Fibroblast of skin of scalp (primary cell): ENCODE data around the gene MYO1C.
"Not testable (repeated sequence)": the region's sequence is repeated elsewhere in the genome, so short reads cannot be mapped to it uniquely, and the experiment has no call there.

Source experiments
- DNase-seq: peaks from one replicate; pipeline ENCODE4 v3.0.0-alpha.2; 2013

The MYO1C gene

DNA sequence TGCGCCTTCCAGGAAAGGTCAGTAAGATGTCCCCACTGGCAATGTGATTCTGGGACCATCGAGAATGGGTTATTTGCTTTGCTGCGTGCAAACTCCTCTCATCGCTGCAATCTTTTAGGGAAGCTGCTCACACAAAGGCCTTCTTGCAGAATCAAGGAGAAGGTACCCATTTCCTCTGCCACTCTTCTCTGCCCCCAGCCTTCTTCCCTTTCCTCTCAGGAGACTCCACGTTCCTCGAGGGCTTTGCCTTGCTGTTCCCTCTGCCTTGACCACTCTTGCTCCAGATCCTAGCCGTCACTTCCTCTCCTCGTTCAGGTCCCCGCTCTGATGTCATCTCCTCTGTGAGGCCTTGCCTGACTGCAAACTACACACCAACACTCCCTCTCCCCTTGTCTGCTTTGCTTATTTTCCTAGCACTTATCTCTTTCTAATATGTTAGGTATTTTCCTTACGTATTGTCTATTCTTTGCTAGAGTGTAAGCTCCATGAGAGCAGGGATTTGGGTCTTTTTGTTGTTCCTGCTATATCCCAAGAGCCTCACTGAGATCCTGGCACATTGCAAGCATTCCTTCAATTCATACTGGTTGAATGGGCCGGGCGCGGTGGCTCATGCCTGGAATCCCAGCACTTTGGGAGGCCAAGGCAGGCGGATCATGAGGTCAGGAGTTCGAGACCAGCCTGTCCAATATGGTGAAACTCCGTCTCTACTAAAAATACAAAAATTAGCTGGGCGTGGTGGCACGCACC is 31.1 kb downstream of the MYO1C start:
- peak; percentile 41 for DNase-seq

DNA sequence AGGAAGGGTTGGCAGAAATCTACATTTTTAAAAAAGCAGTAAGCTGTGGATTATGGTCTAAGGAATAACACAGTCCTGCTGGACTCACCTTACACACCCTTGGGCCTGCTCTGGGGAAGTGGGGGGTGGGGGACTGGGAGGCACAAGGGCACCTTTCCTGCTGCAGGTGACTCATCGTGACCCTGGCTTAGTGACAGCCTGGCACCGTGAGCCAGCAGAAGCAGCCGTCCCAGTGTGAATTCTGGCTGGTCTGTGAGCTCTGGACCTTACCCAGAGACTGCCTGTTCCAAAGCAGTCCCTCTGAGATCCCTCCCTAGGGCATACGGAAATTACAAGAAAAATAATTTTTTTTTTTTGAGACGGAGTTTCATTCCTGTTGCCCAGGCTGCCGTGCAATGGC is 32.3 kb downstream of the MYO1C start:
- DNase-seq: no peak

DNA sequence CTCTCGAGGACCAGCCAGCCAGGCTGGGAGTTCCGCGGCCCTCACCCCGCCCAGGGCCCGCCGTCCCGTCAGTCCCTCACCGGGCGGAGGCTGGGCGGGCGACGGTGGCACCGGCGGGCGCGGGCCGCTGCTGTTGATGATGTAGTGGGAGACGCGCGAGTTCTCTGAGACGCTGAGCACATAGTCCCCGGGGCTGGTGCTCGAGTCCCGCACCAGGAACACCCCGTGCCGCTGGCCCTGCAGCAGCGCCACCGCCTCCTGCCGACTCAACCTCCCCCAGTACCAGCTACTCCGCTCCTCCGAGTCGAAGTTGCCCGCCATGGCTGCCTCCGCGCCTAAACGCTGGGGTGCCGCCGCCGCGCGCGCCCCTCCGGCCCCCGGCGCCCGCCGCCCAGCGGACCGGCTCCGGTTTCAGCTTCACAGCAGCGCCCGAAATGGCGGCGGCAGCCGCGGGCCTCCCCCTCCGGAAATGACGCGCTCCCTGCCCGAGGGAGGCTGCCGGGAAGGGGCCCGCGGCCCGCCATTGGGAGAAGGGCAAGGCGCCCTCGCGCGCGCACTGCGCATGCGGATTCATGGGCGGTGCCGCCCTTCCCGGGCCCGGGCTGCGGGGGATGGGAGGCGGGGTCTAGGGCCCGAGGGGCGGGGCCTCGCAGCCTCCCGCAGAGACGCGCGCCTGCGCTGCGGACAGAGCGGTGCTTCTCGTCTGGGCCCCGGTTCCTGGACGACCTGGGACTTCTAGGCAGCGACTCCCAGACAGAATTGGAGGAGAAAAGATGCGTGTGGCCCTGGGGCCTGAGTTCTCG is 36.5 kb downstream of the MYO1C start, which contains the start of gene CRK:
Gene CRK (minus strand): TSS at position 436 of the 803 bp plus-strand sequence. CDS start 115 bp downstream, at position 321.
- peak; percentile 96 for DNase-seq

GRCh38 chr17:1455291-1455796 is 37.1 kb downstream of the MYO1C start:
- peak; percentile 77 for DNase-seq

GRCh38 chr17:1454541-1454940 is 37.9 kb downstream of the MYO1C start:
- no peak for DNase-seq

- not testable (repeated sequence) for DNase-seq
These were observed 38.8 kb downstream of the MYO1C start for GRCh38 chr17:1453694-1454093.

- no peak for DNase-seq
These were observed 39.6 kb downstream of the MYO1C start for GRCh38 chr17:1452836-1453235.

GRCh38 chr17:1450261-1450660 is 42.2 kb downstream of the MYO1C start:
- DNase-seq: not testable (repeated sequence)

GRCh38 chr17:1449412-1449967 is 43.0 kb downstream of the MYO1C start:
- no peak for DNase-seq

GRCh38 chr17:1447052-1447451 is 45.4 kb downstream of the MYO1C start:
- DNase-seq: no peak

GRCh38 chr17:1446201-1446600 is 46.3 kb downstream of the MYO1C start:
- DNase-seq: no peak

- DNase-seq: not testable (repeated sequence)
These were observed 46.8 kb downstream of the MYO1C start for GRCh38 chr17:1445695-1446094.

GRCh38 chr17:1442721-1443120 is 49.8 kb downstream of the MYO1C start:
- not testable (repeated sequence) for DNase-seq

GRCh38 chr17:1442187-1442586 is 50.3 kb downstream of the MYO1C start:
- no peak for DNase-seq

GRCh38 chr17:1440921-1441320 is 51.6 kb downstream of the MYO1C start:
- no peak for DNase-seq

- DNase-seq: peak; percentile 82
These were observed 53.8 kb downstream of the MYO1C start for GRCh38 chr17:1438593-1439083.

DNA sequence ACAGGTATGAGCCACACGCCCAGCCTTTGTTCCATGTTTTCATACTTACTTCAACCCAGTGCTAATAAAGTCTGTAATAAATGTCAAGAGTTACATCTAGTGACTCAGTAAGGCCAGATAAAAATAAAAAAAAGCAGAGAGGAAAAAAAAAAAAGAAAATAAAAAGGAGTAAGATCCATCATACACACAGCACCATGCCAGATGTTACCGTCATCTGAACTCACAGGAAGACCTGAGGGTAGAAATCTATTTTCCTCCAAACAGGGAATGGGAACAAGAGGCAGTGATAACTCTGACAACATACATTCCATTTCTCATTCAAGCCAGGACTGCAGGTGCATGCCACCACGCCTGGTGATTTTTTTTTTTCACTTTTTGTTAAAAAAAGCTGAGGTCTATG is 57.2 kb downstream of the MYO1C start:
- DNase-seq: no peak

GRCh38 chr17:1434150-1434549 is 58.3 kb downstream of the MYO1C start:
- no peak for DNase-seq

DNA sequence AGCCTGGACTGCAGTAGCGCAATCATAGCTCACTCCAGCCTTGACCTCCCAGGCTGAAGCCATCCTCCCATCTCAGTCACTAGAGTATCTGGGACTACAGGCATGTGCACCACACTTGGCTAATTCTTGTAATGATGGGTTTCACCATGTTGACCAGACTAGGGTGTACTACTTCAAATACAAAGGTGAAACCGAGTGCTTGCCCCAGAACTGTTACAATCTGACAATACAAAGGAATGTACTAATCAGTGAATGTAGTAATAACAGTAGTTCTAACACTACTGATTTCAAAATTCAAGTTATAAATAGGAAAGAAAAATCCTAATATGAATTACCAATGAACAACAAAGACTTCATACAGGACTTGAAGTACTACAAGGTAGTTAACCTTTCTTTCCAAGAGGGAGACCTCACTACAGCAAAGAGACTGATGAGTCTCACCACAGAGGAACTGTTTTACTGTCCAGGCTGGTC is 60.8 kb downstream of the MYO1C start:
- no peak for DNase-seq

GRCh38 chr17:1423456-1424135 is 68.9 kb downstream of the MYO1C start:
- DNase-seq: no peak

GRCh38 chr17:1422885-1423284 is 69.6 kb downstream of the MYO1C start:
- peak; percentile 93 for DNase-seq

- DNase-seq: no peak
These were observed 71.0 kb downstream of the MYO1C start for GRCh38 chr17:1421470-1421869.
